ENCODE results near the gene JPT2. TPM values are rescaled to one million over a fixed set of nuclear protein-coding genes. Genes with fewer than 3 reads are reported as not detected.
"Not testable (repeated sequence)": the region's sequence is repeated elsewhere in the genome, so short reads cannot be mapped to it uniquely, and the experiment has no call there.

The JPT2 gene
- total RNA-seq, 4 donors from 2014 or later: 20.8 to 57.5 (median 38.2) TPM

DNA sequence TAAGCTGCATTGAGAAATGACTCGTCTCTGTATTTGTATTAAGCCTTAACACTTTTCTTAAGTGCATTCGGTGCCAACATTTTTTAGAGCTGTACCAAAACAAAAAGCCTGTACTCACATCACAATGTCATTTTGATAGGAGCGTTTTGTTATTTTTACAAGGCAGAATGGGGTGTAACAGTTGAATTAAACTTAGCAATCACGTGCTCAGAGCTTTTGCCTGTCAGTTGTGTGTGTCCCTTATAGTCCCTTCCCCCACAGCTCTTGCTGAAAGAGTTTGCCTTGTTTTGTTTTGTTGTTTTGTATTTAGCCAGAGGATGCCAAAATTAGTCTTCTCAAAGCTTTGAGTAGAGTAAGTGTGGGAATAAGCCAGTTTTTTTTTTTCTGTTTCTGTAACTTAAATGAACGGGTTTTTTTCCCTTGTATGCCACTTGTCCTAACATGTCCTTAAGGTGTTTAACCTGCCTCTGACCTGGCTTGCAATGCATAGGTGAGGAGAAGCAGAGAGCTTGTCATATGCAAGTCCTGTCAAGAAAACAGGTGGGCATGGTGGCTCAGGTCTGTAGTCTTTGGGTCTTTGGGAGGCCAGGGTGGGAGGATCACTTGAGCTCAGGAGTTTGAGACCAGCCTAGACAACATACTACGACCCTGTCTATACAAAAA lies 23.3 kb downstream of the JPT2 start:
- 79% methylated on average over 6 of the region's 6 CpGs for WGBS
- Histone ChIP-seq H3K4me3 (no peak overlapping the region), H3K27ac (replicated peaks in 1 of 4) (no peak overlapping the region), H3K27me3 (no peaks in the 10 kb centered on the region), H3K9me3 (no peaks in the 10 kb centered on the region), H3K36me3 (peaks cover 0 to 64% (median 52%) of the 10 kb centered on the region in 4 donors), H3K4me1 (peaks cover 0 to 9% (median 8%) of the 10 kb centered on the region in 4 donors)
- intact Hi-C loops (cut with DNase I): loop anchor here (10.0 kb wide), 2 partner anchors 87 to 297 kb away; partner anchors contain the start of genes CRAMP1 and IFT140
- no peak for DNase-seq (ENCODE audit: extremely low spot score)
- TF ChIP-seq, protein P1, sequence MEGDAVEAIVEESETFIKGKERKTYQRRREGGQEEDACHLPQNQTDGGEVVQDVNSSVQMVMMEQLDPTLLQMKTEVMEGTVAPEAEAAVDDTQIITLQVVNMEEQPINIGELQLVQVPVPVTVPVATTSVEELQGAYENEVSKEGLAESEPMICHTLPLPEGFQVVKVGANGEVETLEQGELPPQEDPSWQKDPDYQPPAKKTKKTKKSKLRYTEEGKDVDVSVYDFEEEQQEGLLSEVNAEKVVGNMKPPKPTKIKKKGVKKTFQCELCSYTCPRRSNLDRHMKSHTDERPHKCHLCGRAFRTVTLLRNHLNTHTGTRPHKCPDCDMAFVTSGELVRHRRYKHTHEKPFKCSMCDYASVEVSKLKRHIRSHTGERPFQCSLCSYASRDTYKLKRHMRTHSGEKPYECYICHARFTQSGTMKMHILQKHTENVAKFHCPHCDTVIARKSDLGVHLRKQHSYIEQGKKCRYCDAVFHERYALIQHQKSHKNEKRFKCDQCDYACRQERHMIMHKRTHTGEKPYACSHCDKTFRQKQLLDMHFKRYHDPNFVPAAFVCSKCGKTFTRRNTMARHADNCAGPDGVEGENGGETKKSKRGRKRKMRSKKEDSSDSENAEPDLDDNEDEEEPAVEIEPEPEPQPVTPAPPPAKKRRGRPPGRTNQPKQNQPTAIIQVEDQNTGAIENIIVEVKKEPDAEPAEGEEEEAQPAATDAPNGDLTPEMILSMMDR (IDR thresholded peaks at IDR 0.05): no peak
- TF ChIP-seq POLR2AphosphoS5 (IDR thresholded peaks at IDR 0.05) (no peak), POLR2A (IDR thresholded peaks at IDR 0.05; ENCODE audit: low read depth) (no peak), EP300 (IDR thresholded peaks at IDR 0.05) (no peak)

DNA sequence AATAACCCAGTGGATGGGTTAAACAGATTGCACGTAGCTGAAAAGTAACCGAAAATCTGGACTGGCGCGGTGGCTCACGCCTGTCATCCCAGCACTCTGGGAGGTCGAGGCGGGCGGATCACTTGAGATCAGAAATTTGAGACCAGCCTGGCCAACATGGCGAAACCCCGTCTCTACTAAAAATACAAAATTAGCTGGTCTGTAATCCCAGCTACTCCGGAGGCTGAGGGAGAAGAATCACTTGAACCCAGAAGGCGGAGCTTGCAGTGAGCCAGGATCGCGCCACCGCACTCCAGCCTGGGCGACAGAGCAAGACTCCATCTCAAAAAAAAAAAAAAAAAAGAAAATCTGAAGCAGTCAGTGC lies 27.2 kb downstream of the JPT2 start:
- DNase-seq (ENCODE audit: extremely low spot score); H3K27me3 ChIP-seq; H3K9me3 ChIP-seq: not testable (repeated sequence)
- Histone ChIP-seq H3K27ac (replicated peaks in 1 of 4) (peak overlapping the region; percentile 91 to 95 (median 92)), H3K36me3 (peaks cover 0 to 31% (median 22%) of the 10 kb centered on the region in 4 donors), H3K4me3 (peak overlapping the region; percentile 88 to 96 (median 92)), H3K4me1 (peaks cover 24 to 48% (median 42%) of the 10 kb centered on the region in 4 donors)
- intact Hi-C loops (cut with DNase I): loop anchor here (2.0 to 10.0 kb wide), 4 partner anchors 27 to 301 kb away; partner anchors contain the start of genes CRAMP1, EME2, IFT140 and JPT2
- WGBS: 0% methylated on average over 15 of the region's 16 CpGs

DNA sequence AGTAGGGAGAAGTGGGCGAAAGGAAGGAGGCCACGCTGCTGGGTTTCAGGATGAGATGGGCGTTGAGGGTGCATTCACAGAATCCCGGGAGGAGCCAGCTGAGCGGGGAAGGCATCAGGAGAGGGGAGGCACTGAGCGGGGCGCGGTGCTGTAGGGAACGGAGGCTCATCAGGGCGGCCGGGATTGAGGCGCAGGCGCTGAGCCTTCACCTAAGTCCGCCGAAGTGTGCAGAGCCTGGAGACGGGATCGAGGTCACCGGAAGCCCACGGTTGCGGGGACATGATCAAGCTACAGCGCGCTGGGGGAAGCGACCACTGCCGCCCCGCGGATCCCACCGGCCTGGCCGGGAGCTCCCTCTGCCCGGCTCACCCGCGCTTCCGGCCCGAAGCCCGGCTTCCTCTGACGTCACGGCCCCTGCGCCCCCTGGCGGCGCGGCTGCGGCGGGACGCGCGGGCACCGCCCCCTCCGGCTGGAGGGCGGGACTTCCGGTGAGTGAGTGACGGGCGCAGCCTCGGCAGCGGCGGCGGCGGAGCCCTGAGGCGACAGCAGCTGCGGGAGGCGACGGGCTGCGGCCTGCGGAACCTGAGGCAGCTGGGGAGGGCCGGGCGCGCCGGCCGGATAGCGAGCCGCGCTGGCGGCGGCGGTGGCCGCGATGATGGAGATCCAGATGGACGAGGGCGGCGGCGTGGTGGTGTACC lies 27.8 kb downstream of the JPT2 start, which contains the start of gene MAPK8IP3:
Gene MAPK8IP3 (plus strand): TSS at position 508 of the 698 bp plus-strand sequence. CDS start 145 bp downstream, at position 653.
- Histone ChIP-seq H3K4me1 (peaks cover 24 to 53% (median 45%) of the 10 kb centered on the region in 4 donors), H3K27ac (replicated peaks in 1 of 4) (peak within 1 kb of the TSS; percentile 91 to 95 (median 92)), H3K9me3 (no peaks in the 10 kb centered on the region), H3K4me3 (peak within 1 kb of the TSS; percentile 88 to 96 (median 92)), H3K27me3 (no peaks in the 10 kb centered on the region), H3K36me3 (peaks cover 0 to 26% (median 18%) of the 10 kb centered on the region in 4 donors)
- TF ChIP-seq POLR2AphosphoS5 (IDR thresholded peaks at IDR 0.05) (peak; percentile 90 to 98), EP300 (IDR thresholded peaks at IDR 0.05) (no peak), POLR2A (IDR thresholded peaks at IDR 0.05; ENCODE audit: low read depth) (peak; percentile 95)
- TF ChIP-seq, protein P1 (IDR thresholded peaks at IDR 0.05): peak in 2 of 3 experiments; percentile 95 to 99
- DNase-seq (ENCODE audit: extremely low spot score): peak; percentile 96
- intact Hi-C loops (cut with DNase I): loop anchor here (2.0 to 10.0 kb wide), 4 partner anchors 27 to 301 kb away; partner anchors contain the start of genes CRAMP1, EME2, IFT140 and JPT2
- under 1% methylated on average over 14 of the region's 79 CpGs for WGBS

DNA sequence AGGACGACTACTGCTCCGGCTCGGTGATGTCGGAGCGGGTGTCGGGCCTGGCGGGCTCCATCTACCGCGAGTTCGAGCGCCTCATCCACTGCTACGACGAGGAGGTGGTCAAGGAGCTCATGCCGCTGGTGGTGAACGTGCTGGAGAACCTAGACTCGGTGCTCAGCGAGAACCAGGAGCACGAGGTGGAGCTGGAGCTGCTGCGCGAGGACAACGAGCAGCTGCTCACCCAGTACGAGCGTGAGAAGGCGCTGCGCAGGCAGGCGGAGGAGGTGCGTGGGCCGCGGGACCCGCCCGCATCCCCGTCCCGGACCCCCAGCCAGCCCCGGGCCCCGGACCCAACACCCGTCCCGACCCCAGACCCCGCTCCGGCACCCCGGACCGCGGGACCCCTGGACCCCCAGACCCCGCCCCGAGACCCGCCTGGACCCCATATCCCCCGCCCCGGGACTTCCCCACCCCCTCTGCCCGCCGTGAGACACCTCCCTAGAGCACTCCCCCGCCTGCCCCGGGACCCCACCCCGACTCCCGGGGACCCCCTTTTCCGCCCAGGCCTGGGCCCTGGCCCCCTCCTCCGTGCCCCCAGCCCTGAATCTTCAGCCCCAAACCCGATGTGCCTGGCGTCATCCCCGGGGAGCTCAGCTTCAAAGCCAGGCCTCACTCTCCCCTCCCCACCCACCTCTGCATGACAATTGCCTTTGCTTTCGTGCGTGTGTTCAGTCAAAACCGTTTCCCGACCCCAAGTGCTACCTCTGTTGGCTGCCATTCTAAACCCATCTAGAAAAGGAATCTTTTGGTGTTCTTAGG lies 28.5 kb downstream of the JPT2 start:
- Histone ChIP-seq H3K4me3 (peak overlapping the region; percentile 88 to 96 (median 92)), H3K36me3 (peaks cover 0 to 19% (median 11%) of the 10 kb centered on the region in 4 donors), H3K27me3 (no peaks in the 10 kb centered on the region), H3K4me1 (peaks cover 24 to 61% (median 48%) of the 10 kb centered on the region in 4 donors), H3K9me3 (no peaks in the 10 kb centered on the region), H3K27ac (replicated peaks in 1 of 4) (peak overlapping the region; percentile 91 to 95 (median 92))
- WGBS: 2% methylated on average over 22 of the region's 62 CpGs
- DNase-seq (ENCODE audit: extremely low spot score): no peak
- TF ChIP-seq POLR2A (IDR thresholded peaks at IDR 0.05; ENCODE audit: low read depth): no peak
- no peak for TF ChIP-seq EP300 (IDR thresholded peaks at IDR 0.05)
- no peak for TF ChIP-seq POLR2AphosphoS5 (IDR thresholded peaks at IDR 0.05)
- TF ChIP-seq, protein P1 (IDR thresholded peaks at IDR 0.05): no peak
- intact Hi-C loops (cut with DNase I): loop anchor here (5.0 to 10.0 kb wide), 3 partner anchors 66 to 302 kb away; partner anchors contain the start of genes CRAMP1, EME2, IFT140 and MRPS34

Data from esophagus muscularis mucosa (tissue), 4 donors.